H9 (cell line): ENCODE results near the gene PCA3. TPM values are rescaled to one million over a fixed set of nuclear protein-coding genes. Genes with fewer than 3 reads are reported as not detected.

Source experiments
- DNase-seq: peaks from one replicate; pipeline ENCODE4 v3.0.0-alpha.2; 2017
- H2AFZ ChIP-seq: one replicate; pipeline ENCODE4 v1.6.1; 2013; ENCODE audit warnings: mild to moderate bottlenecking, low read length, control low read depth, moderate library complexity
- H2AK5ac ChIP-seq: 2 replicates; pipeline ENCODE4 v1.6.1; 2013; ENCODE audit warnings: low read length, control low read depth, mixed read lengths; ENCODE audit not compliant: insufficient read length
- H2BK120ac ChIP-seq: one replicate; pipeline ENCODE4 v1.6.1; 2013; ENCODE audit warnings: low read depth, mild to moderate bottlenecking, low read length, control low read depth, inconsistent platforms; ENCODE audit not compliant: poor library complexity, severe bottlenecking
- H2BK12ac ChIP-seq: 2 replicates; pipeline ENCODE4 v1.6.1; 2013; ENCODE audit warnings: low read length, control low read depth, mixed read lengths, low read depth; ENCODE audit not compliant: insufficient read length
- H2BK15ac ChIP-seq: 2 replicates; pipeline ENCODE4 v1.6.1; 2013; ENCODE audit warnings: low read depth, low read length, control low read depth
- H2BK20ac ChIP-seq: one replicate; pipeline ENCODE4 v1.6.1; 2013; ENCODE audit warnings: low read depth, mild to moderate bottlenecking, low read length, control low read depth, inconsistent platforms; ENCODE audit not compliant: poor library complexity, severe bottlenecking
- H2BK5ac ChIP-seq: 2 replicates; pipeline ENCODE4 v1.6.1; 2013; ENCODE audit warnings: low read length, control low read depth, mixed read lengths; ENCODE audit not compliant: insufficient read length
- H3K14ac ChIP-seq: 2 replicates; pipeline ENCODE4 v1.6.1; 2013; ENCODE audit warnings: low read length, control low read depth; ENCODE audit not compliant: insufficient read depth
- H3K18ac ChIP-seq: 2 replicates; pipeline ENCODE4 v1.6.1; 2013; ENCODE audit warnings: low read depth, mild to moderate bottlenecking, mixed read lengths, low read length, control low read depth; ENCODE audit not compliant: insufficient read length
- H3K23ac ChIP-seq: 2 replicates; pipeline ENCODE4 v1.6.1; 2013; ENCODE audit warnings: low read length, control low read depth, mixed read lengths, low read depth; ENCODE audit not compliant: insufficient read length
- H3K23me2 ChIP-seq: 2 replicates; pipeline ENCODE4 v1.6.1; 2013; ENCODE audit warnings: low read depth, mild to moderate bottlenecking, mixed read lengths, low read length, control low read depth; ENCODE audit not compliant: insufficient read length, poor library complexity, severe bottlenecking
- H3K27ac ChIP-seq: 2 replicates; pipeline ENCODE4 v1.5.1; 2013; ENCODE audit warnings: low read length, control low read depth, mixed read lengths, low read depth; ENCODE audit not compliant: insufficient read length
- H3K27me3 ChIP-seq: 2 replicates; pipeline ENCODE4 v1.6.1; 2013; ENCODE audit warnings: low read length, control low read depth, inconsistent platforms; ENCODE audit not compliant: insufficient read depth
- H3K4ac ChIP-seq: 2 replicates; pipeline ENCODE4 v1.6.1; 2013; ENCODE audit warnings: low read depth, mild to moderate bottlenecking, control low read depth, inconsistent platforms, low read length, moderate library complexity
- H3K4me1 ChIP-seq: 2 replicates; pipeline ENCODE4 v1.6.1; 2013; ENCODE audit warnings: low read length, control low read depth, inconsistent platforms; ENCODE audit not compliant: insufficient read depth
- H3K4me2 ChIP-seq: 2 replicates; pipeline ENCODE4 v1.6.1; 2013; ENCODE audit warnings: low read length, control low read depth, mixed read lengths; ENCODE audit not compliant: insufficient read length, insufficient read depth
- H3K56ac ChIP-seq: 2 replicates; pipeline ENCODE4 v1.6.1; 2013; ENCODE audit warnings: low read depth, mild to moderate bottlenecking, mixed read lengths, low read length, control low read depth; ENCODE audit not compliant: insufficient read length
- H3K79me1 ChIP-seq: 2 replicates; pipeline ENCODE4 v1.6.1; 2013; ENCODE audit warnings: low read depth, mild to moderate bottlenecking, moderate library complexity, low read length, control low read depth, inconsistent platforms; ENCODE audit not compliant: insufficient read depth, poor library complexity, severe bottlenecking
- H3K79me2 ChIP-seq: 2 replicates; pipeline ENCODE4 v1.6.1; 2013; ENCODE audit warnings: low read length, control low read depth, inconsistent platforms; ENCODE audit not compliant: insufficient read depth
- H3K9ac ChIP-seq: 2 replicates; pipeline ENCODE4 v1.6.1; 2013; ENCODE audit warnings: low read length, control low read depth, mixed read lengths; ENCODE audit not compliant: insufficient read length; ENCODE audit errors: extremely low read depth
- H3K9me3 ChIP-seq: one replicate; pipeline ENCODE4 v1.6.1; 2013; ENCODE audit warnings: low read depth, low read length, inconsistent platforms; ENCODE audit not compliant: control insufficient read depth
- H3T11ph ChIP-seq: one replicate; pipeline ENCODE4 v1.6.1; 2013; ENCODE audit warnings: mild to moderate bottlenecking, low read length, control low read depth, inconsistent platforms
- H4K20me1 ChIP-seq: one replicate; pipeline ENCODE4 v1.6.1; 2013; ENCODE audit not compliant: control insufficient read depth, insufficient read length, insufficient read depth
- H4K5ac ChIP-seq: 2 replicates; pipeline ENCODE4 v1.6.1; 2013; ENCODE audit warnings: low read depth, mild to moderate bottlenecking, mixed read lengths, low read length, control low read depth; ENCODE audit not compliant: insufficient read length
- H4K8ac ChIP-seq: replicated peaks from 2 replicates; pipeline ENCODE4 v1.6.1; 2013; ENCODE audit warnings: low read length, control low read depth, mixed read lengths, low read depth; ENCODE audit not compliant: insufficient read length
- H4K91ac ChIP-seq: 2 replicates; pipeline ENCODE4 v1.6.1; 2013; ENCODE audit warnings: low read depth, mild to moderate bottlenecking, moderate library complexity, mixed read lengths, low read length, control low read depth; ENCODE audit not compliant: insufficient read length
- H3K27ac Mint-ChIP-seq, 3 experiments: 2 replicates in 2 of 3; 3 replicates in 1 of 3; pipeline ENCODE4 v1.8.0; 2020 to 2021; ENCODE audit warnings: mixed read lengths in 3 of 3, mild to moderate bottlenecking in 1 of 3, moderate library complexity in 1 of 3
- H3K27me3 Mint-ChIP-seq: 2 replicates; pipeline ENCODE4 v1.8.0; 2021; ENCODE audit warnings: low read depth, mild to moderate bottlenecking, moderate library complexity, mixed read lengths
- H3K36me3 Mint-ChIP-seq, 3 experiments: 2 replicates in 2 of 3; 3 replicates in 1 of 3; pipeline ENCODE4 v1.8.0; 2020 to 2021; ENCODE audit warnings: low read depth in 3 of 3, mixed read lengths in 3 of 3; ENCODE audit not compliant: insufficient read depth in 1 of 3
- H3K4me1 Mint-ChIP-seq, 2 experiments: 2 replicates each; pipeline ENCODE4 v1.8.0; 2020; ENCODE audit warnings: mixed read lengths in 2 of 2
- H3K4me3 Mint-ChIP-seq, 2 experiments: 2 replicates in 1 of 2; 3 replicates in 1 of 2; pipeline ENCODE4 v1.8.0; 2020 to 2021; ENCODE audit warnings: mild to moderate bottlenecking in 2 of 2, mixed read lengths in 2 of 2, moderate library complexity in 1 of 2
- H3K9me3 Mint-ChIP-seq, 2 experiments: 2 replicates in 1 of 2; 3 replicates in 1 of 2; pipeline ENCODE4 v1.8.0; 2020; ENCODE audit warnings: mild to moderate bottlenecking in 2 of 2, mixed read lengths in 2 of 2, moderate library complexity in 1 of 2
- CTCF ChIP-seq: fragments of 200-600 bp; sonication (generic); conservative IDR thresholded peaks from 3 replicates; pipeline ENCODE4 v1.8.0; 2021; ENCODE audit warnings: antibody characterized with exemption, mild to moderate bottlenecking
- WGBS: extraction: QIAGEN DNeasy Blood & Tissue Kit; methylation state at CpG from one replicate; pipeline ENCODE4 v1.1.7; 2013; ENCODE audit warnings: missing lambda C conversion rate, low lambda C conversion rate, mixed read lengths; ENCODE audit not compliant: insufficient read length; ENCODE audit errors: extremely low coverage; 5-methylcytosine and 5-hydroxymethylcytosine counted together
- total RNA-seq: library from RNA; stranded (reverse); gene quantifications from 2 replicates; pipeline ENCODE4 v1.2.1, GENCODE V29; 2021

The PCA3 gene
- total RNA-seq, 1 experiment from 2014 or later = not detected

GRCh38 chr9:76808636-76809035 is 44.4 kb downstream of the PCA3 start:
- H2BK5ac ChIP-seq = no peak overlapping the region
- no peaks in the 10 kb centered on the region for H3K27me3 Mint-ChIP-seq
- H4K8ac ChIP-seq = no peak overlapping the region
- no peak overlapping the region for H3K27ac Mint-ChIP-seq
- no CpG with 5 or more reads among the region's 5 CpGs for WGBS
- no peaks in the 10 kb centered on the region for H3K23me2 ChIP-seq
- no peak overlapping the region for H4K91ac ChIP-seq
- no peak overlapping the region for H2BK15ac ChIP-seq
- no peak overlapping the region for H3K4me2 ChIP-seq
- H4K5ac ChIP-seq = no peak overlapping the region
- no peak overlapping the region for H3T11ph ChIP-seq
- H3K4me1 Mint-ChIP-seq = peaks cover 6 to 8% of the 10 kb centered on the region in 2 experiments
- no peaks in the 10 kb centered on the region for H3K9me3 ChIP-seq
- no peaks in the 10 kb centered on the region for H3K9me3 Mint-ChIP-seq
- no peak overlapping the region for H3K14ac ChIP-seq
- H3K36me3 Mint-ChIP-seq = peaks cover 0 to 3% (median 1%) of the 10 kb centered on the region in 3 experiments; a peak in 1 of 7 replicates
- H3K27me3 ChIP-seq = no peaks in the 10 kb centered on the region
- H3K9ac ChIP-seq = no peak overlapping the region
- H3K27ac ChIP-seq = no peak overlapping the region
- H3K56ac ChIP-seq = no peak overlapping the region
- no peak overlapping the region for H2BK120ac ChIP-seq
- H3K79me1 ChIP-seq = no peaks in the 10 kb centered on the region
- H2AFZ ChIP-seq = no peak overlapping the region
- no peak overlapping the region for H3K4me3 Mint-ChIP-seq
- H2BK12ac ChIP-seq = no peak overlapping the region
- H2BK20ac ChIP-seq = no peak overlapping the region
- DNase-seq = no peak
- no peak overlapping the region for H3K4ac ChIP-seq
- H4K20me1 ChIP-seq = no peaks in the 10 kb centered on the region
- no peak overlapping the region for H3K23ac ChIP-seq
- peaks cover under 1% of the 10 kb centered on the region; the same call in 1 of the 2 replicates for H3K4me1 ChIP-seq
- no peak overlapping the region for H3K18ac ChIP-seq
- H2AK5ac ChIP-seq = no peak overlapping the region
- no peaks in the 10 kb centered on the region for H3K79me2 ChIP-seq
- TF ChIP-seq CTCF = no peak
